GM10266 (cell line): ENCODE measurements around the gene AIFM3.

Experiments used
- DNase-seq: peaks from one replicate; pipeline ENCODE4 v3.0.0; 2012; ENCODE audit errors: extremely low spot score
- CTCF ChIP-seq: IDR thresholded peaks from 2 replicates; pipeline ENCODE4 v1.5.1; 2012; ENCODE audit warnings: mild to moderate bottlenecking, low read depth; ENCODE audit not compliant: control insufficient read depth, insufficient read depth; ENCODE audit errors: missing control alignments

Gene AIFM3

GRCh38 chr22:20963201-20964052, 3.6 kb upstream of the AIFM3 start:
- TF ChIP-seq CTCF: no peak
- DNase-seq: no peak

- no peak for TF ChIP-seq CTCF
- no peak for DNase-seq
Observed at GRCh38 chr22:20964090-20964798, 2.8 kb upstream of the AIFM3 start.

GRCh38 chr22:20964799-20965103, 2.3 kb upstream of the AIFM3 start:
- no peak for DNase-seq
- no peak for TF ChIP-seq CTCF

- DNase-seq: no peak
- no peak for TF ChIP-seq CTCF
Observed at GRCh38 chr22:20965104-20965887, 1.8 kb upstream of the AIFM3 start.

- no peak for DNase-seq
- no peak for TF ChIP-seq CTCF
Observed at GRCh38 chr22:20965888-20966855, 883 bp upstream of the AIFM3 start.

- no peak for DNase-seq
- no peak for TF ChIP-seq CTCF
Observed at GRCh38 chr22:20967697-20968211, 699 bp downstream of the AIFM3 start.
